HG03521 (cell line): ENCODE measurements around the gene SDC4.
"Not testable (repeated sequence)": the region's sequence is repeated elsewhere in the genome, so short reads cannot be mapped to it uniquely, and the experiment has no call there.

Experiments used
- ATAC-seq: cut with Tn5 transposase; IDR thresholded peaks from one replicate; pipeline ENCODE4 v1.9.1; 2021; ENCODE audit warnings: mild to moderate bottlenecking, moderate library complexity; ENCODE audit not compliant: unreplicated experiment

SDC4 gene

GRCh38 chr20:45365444-45365970, 17.3 kb upstream of the SDC4 start:
- no peak for ATAC-seq

GRCh38 chr20:45363611-45364492, 15.6 kb upstream of the SDC4 start:
- no peak for ATAC-seq

DNA sequence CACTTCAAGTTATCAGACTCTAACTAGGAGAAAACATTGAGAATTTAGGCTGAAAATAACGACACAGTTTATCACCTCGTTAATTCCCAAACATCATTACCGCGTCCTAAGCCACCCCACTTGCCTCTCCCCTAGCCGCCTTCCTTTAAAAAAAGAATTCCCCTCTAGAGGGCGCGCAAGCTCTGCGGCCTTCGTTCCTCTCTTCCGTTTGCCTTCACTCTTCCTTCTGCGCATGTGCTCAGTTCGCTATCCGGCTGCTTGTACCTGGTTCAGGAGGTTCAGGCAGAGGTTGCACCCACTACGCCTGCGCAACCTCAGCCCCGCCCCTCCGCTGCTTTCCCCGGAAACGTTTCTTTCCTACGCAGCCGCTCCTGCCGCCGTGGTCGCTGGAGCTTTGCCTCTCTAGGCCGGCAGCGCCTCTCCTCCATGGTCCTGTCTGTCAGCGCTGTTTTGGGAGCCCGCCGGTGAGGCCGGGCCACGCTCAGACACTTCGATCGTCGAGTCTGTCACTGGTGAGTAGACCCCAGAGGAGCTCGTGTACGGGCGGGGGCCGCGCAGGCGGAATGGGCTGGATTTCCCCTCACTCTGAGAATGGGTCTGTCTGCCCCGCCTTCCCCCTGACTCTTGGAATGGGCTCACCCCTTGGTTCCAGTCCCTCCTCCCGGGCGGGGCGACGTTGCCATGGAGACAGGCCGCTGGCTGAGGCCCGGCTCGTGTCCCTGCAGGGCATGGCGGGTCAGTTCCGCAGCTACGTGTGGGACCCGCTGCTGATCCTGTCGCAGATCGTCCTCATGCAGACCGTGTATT, 14.8 kb upstream of the SDC4 start, which contains the start of gene SYS1:
Gene SYS1, plus strand, starts transcription at position 353 of the 807 bp plus-strand sequence. Its CDS starts 376 bp downstream, at position 729.
- ATAC-seq, result peak; percentile 87

DNA sequence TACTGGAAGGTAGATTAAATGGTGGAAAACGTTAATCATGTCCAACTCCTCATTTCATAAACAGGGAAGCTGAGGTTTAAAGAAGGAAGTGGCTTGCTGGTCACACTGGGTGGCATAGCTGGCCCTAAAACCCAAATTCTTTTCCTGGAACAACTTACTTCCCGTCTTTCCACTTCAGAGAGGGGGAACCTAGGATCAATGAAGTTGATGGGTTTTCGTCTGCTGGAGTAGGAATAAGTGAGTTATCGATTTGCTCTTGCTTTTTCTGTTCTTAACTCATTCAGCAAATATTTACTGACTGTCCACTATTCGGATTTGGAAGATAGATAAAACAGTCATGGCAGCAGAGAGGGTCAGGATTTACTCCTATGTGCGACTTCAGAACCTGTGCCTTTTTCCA, 13.6 kb upstream of the SDC4 start:
- ATAC-seq, result no peak

GRCh38 chr20:45359406-45360148, 11.4 kb upstream of the SDC4 start:
- no peak for ATAC-seq

- no peak for ATAC-seq
These were observed 10.8 kb upstream of the SDC4 start for GRCh38 chr20:45359069-45359405.

DNA sequence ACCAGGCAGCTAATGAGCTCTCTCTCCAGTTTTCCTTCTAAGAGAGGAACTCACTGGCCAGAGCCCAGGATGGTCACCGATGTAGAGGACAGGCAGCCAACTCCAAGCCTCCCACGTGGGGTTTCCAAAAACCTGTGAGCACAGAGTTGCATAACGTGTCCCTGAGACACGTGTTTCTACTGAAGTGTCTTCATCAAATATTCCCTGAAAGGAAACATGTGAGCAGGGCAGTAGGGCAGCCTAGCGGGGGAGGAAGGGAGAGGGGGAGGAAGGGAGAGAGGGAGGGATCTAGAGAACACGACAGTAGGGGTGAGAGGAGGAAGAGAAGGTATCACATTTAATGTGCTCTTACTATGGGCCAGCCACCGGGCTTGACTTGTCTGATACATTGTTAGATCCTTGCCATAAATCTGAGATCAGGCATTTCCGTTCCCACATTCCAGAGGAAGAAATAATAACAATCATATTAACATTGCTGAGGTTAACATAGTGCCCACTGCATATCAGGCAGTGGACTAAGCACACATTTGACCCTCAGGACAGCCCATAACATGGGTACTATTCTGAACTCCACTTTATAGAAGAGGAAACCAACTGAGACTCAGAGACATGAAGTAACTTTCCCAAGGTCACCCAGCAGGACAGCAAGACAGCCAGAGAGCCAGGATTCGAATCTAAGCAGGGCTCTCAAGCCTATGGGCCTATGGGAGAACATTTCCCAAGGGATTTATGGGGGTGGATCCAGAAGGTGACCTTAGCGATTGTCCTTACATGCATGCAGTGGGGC, 10.3 kb upstream of the SDC4 start:
- ATAC-seq, result no peak

- no peak for ATAC-seq
These were observed 7.2 kb upstream of the SDC4 start for GRCh38 chr20:45355209-45356084.

DNA sequence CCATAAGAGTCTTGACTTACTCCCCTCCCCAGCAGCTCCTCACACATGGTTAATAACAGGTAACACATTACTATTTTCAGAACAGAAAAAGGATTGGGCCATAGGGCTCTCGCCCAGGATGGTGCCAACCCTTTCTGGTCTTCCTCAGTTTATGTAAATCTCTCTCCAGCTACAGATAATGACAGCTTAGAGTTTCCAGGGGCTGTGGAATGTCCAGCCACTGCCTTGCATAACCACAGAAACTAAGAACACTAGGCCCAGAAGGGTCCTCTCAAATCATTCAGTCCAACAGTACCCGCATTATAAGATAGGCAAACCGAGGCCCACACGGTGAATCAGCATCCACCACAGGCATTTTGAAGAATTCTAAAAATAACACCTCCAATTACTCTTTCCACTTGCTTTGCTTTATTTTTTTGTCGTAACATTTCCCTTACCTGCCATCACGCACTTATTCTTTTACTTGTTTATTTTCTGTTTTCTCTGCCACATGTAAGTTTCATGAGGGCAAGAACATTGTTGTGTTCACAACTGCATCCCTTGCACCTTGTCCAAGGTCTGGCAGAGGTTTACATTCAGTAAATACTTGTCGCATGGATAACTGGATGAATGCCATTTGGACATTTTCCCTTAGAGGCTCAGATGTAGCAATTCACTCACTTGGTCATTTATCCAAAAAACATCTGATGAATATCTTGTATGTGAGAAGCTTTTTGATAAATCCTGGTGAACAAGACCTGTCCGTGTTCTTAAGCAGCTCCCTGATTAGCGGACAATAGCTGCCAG, 6.4 kb upstream of the SDC4 start:
- ATAC-seq, result no peak

DNA sequence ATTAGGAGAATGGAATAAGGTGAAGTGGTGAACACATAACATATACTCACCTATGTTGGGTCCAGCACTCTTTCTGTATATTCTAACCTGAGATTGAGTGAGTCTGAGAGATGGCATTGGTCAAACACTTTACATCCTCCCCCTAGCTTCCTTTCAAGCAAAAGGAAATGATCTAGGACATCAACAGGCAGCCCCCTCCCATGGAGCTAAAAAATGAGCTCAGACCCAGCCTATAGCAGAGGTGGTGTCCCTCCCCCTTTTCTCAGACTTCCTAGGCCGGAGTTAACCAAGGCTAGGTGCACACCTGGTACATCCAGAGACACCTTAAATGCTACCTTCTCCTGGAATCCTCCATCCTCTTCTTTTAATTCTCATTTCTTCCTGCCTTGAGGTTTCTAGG, 5.5 kb upstream of the SDC4 start:
- ATAC-seq, result no peak

GRCh38 chr20:45352729-45353128, 4.5 kb upstream of the SDC4 start:
- ATAC-seq, result no peak

GRCh38 chr20:45350795-45351194, 2.6 kb upstream of the SDC4 start:
- ATAC-seq, result not testable (repeated sequence)

DNA sequence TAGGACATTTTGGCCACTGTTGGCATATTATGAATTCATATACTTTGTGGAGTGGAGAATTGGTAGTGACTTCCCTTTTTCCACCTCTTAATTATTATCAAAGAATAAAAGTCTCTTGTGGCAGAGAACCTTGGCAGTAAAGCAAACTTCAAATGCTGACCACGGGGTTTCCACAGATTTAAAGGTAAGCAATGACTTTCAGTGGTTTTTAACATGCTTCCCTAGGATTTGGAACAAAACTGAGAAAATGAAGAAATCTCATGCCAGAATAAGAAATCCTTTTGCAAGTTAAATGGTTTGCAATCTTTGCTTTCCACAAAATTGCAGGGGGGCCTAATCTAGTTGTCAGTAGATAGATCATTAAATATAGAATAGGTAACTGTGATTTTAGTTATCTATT, 2.0 kb upstream of the SDC4 start:
- no peak for ATAC-seq

DNA sequence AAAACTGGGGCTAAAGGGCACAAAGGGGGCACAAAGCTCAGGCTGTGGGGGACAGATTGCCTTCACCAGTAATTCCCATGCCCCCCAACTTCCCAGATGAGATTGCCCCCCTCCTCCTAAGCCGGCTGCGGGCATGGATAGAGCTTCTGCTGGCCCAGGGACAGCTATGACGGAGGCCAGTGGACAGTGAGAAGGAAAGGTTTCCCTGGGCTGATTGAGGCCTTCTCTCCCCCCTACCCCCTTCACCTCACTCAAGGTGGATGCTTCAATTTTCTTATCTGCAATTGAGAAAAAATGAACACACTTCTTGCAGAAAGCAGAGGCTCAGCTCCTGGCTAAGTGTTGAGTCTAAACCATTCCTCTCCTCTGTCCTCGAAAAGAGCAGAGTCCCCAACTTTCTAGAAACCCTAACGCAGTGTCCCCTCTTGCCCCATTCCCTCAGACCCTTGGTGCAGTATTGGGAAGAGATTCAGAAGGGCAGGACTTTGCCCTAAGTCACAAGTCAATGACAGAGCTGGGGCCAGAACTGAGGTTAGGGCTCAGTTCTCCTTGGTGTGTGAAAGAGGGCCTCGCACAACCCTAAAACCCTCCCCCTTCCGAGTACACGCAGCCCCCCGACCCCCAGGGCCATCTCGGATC, 808 bp downstream of the SDC4 start:
- ATAC-seq, result no peak

DNA sequence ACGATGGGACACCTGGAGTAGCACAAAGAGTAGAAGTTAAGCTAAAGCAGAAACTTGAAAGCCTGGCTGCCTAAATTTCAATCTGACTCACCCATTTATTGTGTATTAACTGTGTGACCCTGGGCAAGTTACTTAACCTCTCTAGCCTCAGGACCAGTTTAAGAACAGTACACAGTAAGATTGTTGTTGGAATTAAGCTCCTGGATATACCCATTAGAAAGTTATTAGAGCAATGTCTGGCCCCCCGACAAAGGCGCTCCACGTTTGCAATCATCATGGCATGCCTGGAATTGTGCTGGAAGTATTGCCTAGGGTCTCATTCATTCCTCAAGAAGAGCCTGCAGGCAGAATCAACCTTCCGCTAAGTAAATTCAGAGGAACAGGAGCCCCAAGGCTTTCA, 1.4 kb downstream of the SDC4 start:
- ATAC-seq, result no peak

DNA sequence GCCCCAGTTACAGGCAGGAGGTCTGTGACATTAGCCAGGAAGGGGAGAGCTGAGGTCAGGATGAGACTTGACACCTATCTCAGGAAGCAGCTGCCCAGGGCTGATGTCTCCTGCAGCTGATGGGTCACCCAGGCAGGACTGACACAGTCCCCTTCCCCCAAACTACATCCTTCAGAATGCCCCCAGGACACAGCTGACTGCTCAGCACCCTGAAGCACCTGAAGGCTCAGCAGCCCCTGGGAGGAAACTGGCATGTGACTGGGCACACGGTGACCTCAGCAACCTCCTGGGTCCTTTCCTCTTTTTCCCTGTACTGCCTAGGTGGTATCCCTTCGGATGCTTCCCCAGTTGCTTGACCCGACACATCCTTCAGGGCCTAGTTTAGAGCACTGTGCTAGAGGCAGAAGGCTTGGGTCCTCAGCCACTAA, 1.9 kb downstream of the SDC4 start:
- no peak for ATAC-seq

DNA sequence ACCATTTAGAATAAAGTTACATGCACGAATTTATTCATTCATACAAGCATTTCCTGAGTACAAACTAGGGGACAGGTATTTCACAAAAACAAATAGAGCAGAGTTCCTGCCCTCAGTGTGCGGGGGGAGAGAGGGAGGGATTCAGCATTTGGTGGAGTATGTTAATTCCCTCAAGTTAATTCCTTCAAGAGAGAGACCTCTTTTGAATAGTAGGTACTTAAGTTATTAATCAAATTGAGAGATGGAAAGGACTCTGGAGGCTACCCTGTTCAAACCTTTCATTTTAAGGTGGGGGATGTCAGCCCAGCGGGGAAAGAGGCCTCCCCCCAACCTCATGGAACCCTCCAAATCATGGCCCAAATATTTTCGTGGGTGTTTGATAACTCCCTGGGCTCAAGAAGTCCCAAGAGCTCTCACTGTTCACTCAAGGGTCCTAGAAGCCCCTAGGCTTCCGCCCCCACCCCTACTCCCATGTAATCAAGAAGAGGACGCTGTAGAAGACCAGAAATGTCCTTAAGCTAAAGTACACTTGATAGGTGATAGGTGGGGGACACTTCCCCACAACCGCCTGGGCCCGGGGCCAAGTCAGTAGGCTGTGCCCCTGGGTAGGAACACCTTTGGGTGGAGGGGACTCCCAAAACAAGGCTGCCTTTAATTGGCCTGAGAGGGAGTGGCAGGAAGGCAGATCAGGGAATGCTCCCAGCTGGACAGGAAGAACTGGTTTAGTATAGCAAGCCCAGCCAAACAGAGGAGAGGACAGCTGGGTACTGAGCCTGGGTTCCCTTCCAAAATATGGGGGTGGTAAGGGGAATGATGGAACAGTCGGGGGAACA, 2.9 kb downstream of the SDC4 start:
- ATAC-seq, result no peak
